HG03060 (cell line): ENCODE measurements around the gene COL4A1.

Experiments used
- ATAC-seq: cut with Tn5 transposase; IDR thresholded peaks from one replicate; pipeline ENCODE4 v1.9.1; 2021; ENCODE audit warnings: low read depth, moderate number of reproducible peaks; ENCODE audit not compliant: unreplicated experiment

The COL4A1 gene

GRCh38 chr13:110228936-110229904, 77.7 kb downstream of the COL4A1 start:
- no peak for ATAC-seq

- no peak for ATAC-seq
These were observed 78.9 kb downstream of the COL4A1 start for GRCh38 chr13:110227864-110228643.

- ATAC-seq: no peak
These were observed 79.5 kb downstream of the COL4A1 start for GRCh38 chr13:110227416-110227815.

GRCh38 chr13:110225609-110226574, 81.1 kb downstream of the COL4A1 start:
- no peak for ATAC-seq

GRCh38 chr13:110225003-110225402, 82.0 kb downstream of the COL4A1 start:
- no peak for ATAC-seq

GRCh38 chr13:110224519-110224918, 82.4 kb downstream of the COL4A1 start:
- ATAC-seq: no peak

GRCh38 chr13:110221406-110222117, 85.4 kb downstream of the COL4A1 start:
- no peak for ATAC-seq

- no peak for ATAC-seq
These were observed 86.5 kb downstream of the COL4A1 start for GRCh38 chr13:110220471-110220870.

- ATAC-seq: no peak
These were observed 88.3 kb downstream of the COL4A1 start for GRCh38 chr13:110218581-110219201.

GRCh38 chr13:110217811-110218210, 89.1 kb downstream of the COL4A1 start:
- ATAC-seq: no peak

GRCh38 chr13:110217085-110217484, 89.9 kb downstream of the COL4A1 start:
- no peak for ATAC-seq

- ATAC-seq: no peak
These were observed 90.4 kb downstream of the COL4A1 start for GRCh38 chr13:110216398-110217041.

GRCh38 chr13:110216006-110216397, 91.0 kb downstream of the COL4A1 start:
- ATAC-seq: no peak

GRCh38 chr13:110215606-110216005, 91.4 kb downstream of the COL4A1 start:
- ATAC-seq: no peak

- ATAC-seq: no peak
These were observed 92.3 kb downstream of the COL4A1 start for GRCh38 chr13:110214637-110215036.

GRCh38 chr13:110213461-110214074, 93.4 kb downstream of the COL4A1 start:
- no peak for ATAC-seq

GRCh38 chr13:110212529-110212928, 94.4 kb downstream of the COL4A1 start:
- no peak for ATAC-seq

GRCh38 chr13:110211735-110212134, 95.2 kb downstream of the COL4A1 start:
- no peak for ATAC-seq
